ENCODE measurements around the gene GALM.

DNA sequence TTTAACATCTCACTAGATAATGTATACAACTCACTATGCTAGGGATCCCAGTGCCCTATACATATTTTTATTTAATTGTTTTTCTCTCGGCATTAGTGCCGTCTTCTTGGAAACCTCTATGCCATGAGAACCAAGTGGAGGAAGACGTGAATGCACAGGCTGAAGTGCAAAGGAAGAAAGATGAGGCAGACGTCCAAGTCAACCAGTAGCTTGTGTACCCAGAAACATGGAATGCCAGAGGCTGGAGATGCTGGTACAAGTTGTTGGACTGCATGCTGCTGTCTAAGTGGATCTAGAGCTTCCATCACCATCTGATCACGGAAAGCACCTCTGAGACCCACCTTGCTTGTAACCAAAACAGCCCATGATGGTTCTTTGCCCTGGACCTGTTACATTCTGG, 99.6 kb downstream of the GALM start:
- TF ChIP-seq, protein P1, sequence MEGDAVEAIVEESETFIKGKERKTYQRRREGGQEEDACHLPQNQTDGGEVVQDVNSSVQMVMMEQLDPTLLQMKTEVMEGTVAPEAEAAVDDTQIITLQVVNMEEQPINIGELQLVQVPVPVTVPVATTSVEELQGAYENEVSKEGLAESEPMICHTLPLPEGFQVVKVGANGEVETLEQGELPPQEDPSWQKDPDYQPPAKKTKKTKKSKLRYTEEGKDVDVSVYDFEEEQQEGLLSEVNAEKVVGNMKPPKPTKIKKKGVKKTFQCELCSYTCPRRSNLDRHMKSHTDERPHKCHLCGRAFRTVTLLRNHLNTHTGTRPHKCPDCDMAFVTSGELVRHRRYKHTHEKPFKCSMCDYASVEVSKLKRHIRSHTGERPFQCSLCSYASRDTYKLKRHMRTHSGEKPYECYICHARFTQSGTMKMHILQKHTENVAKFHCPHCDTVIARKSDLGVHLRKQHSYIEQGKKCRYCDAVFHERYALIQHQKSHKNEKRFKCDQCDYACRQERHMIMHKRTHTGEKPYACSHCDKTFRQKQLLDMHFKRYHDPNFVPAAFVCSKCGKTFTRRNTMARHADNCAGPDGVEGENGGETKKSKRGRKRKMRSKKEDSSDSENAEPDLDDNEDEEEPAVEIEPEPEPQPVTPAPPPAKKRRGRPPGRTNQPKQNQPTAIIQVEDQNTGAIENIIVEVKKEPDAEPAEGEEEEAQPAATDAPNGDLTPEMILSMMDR (IDR thresholded peaks at IDR 0.05) = no peak
- TF ChIP-seq POLR2A (IDR thresholded peaks at IDR 0.05) = no peak
